Panc1 (cell line): ENCODE results near the gene LMBRD2.

ENCODE experiments used
- POLR2AphosphoS5 ChIP-seq: IDR thresholded peaks from 2 replicates; pipeline ENCODE4 v1.6.1; 2012; ENCODE audit warnings: mild to moderate bottlenecking, low read depth, low read length, moderate library complexity
- TF ChIP-seq, protein P1 (sequence below): fragments of 450-650 bp; IDR thresholded peaks from 2 replicates; pipeline ENCODE4 v1.5.1; 2017; ENCODE audit warnings: mild to moderate bottlenecking
- TF ChIP-seq, protein P2 (sequence below), 2 experiments: IDR thresholded peaks; 2 replicates each; pipeline ENCODE4 v1.6.1; 2011 to 2012; ENCODE audit warnings: low read depth in 2 of 2, control low read depth in 1 of 2, low read length in 1 of 2, mild to moderate bottlenecking in 1 of 2, moderate library complexity in 1 of 2; ENCODE audit not compliant: insufficient read depth in 1 of 2

DNA sequence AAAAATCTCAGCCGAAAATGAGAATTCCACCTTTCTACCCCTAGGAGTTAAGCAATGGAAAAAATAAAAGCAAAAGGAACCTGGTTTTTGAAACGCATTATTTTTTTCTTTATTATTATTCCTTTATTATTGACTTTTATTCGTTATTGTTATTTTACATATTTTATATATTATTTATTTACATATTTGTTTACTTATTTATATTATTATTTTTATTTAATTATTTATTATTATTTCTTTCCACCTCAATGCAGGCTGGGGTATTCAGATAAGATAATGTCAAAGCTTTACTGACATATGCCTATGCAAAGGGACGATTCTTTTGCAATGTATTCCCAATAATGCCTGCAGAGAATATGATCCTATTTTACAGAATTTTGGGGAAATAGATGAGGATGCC lies 101.7 kb downstream of the LMBRD2 start:
- TF ChIP-seq, protein P1, sequence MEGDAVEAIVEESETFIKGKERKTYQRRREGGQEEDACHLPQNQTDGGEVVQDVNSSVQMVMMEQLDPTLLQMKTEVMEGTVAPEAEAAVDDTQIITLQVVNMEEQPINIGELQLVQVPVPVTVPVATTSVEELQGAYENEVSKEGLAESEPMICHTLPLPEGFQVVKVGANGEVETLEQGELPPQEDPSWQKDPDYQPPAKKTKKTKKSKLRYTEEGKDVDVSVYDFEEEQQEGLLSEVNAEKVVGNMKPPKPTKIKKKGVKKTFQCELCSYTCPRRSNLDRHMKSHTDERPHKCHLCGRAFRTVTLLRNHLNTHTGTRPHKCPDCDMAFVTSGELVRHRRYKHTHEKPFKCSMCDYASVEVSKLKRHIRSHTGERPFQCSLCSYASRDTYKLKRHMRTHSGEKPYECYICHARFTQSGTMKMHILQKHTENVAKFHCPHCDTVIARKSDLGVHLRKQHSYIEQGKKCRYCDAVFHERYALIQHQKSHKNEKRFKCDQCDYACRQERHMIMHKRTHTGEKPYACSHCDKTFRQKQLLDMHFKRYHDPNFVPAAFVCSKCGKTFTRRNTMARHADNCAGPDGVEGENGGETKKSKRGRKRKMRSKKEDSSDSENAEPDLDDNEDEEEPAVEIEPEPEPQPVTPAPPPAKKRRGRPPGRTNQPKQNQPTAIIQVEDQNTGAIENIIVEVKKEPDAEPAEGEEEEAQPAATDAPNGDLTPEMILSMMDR, result no peak
- TF ChIP-seq POLR2AphosphoS5, result no peak
- TF ChIP-seq, protein P2, sequence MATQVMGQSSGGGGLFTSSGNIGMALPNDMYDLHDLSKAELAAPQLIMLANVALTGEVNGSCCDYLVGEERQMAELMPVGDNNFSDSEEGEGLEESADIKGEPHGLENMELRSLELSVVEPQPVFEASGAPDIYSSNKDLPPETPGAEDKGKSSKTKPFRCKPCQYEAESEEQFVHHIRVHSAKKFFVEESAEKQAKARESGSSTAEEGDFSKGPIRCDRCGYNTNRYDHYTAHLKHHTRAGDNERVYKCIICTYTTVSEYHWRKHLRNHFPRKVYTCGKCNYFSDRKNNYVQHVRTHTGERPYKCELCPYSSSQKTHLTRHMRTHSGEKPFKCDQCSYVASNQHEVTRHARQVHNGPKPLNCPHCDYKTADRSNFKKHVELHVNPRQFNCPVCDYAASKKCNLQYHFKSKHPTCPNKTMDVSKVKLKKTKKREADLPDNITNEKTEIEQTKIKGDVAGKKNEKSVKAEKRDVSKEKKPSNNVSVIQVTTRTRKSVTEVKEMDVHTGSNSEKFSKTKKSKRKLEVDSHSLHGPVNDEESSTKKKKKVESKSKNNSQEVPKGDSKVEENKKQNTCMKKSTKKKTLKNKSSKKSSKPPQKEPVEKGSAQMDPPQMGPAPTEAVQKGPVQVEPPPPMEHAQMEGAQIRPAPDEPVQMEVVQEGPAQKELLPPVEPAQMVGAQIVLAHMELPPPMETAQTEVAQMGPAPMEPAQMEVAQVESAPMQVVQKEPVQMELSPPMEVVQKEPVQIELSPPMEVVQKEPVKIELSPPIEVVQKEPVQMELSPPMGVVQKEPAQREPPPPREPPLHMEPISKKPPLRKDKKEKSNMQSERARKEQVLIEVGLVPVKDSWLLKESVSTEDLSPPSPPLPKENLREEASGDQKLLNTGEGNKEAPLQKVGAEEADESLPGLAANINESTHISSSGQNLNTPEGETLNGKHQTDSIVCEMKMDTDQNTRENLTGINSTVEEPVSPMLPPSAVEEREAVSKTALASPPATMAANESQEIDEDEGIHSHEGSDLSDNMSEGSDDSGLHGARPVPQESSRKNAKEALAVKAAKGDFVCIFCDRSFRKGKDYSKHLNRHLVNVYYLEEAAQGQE (IDR thresholded peaks at IDR 0.05; ENCODE audit: insufficient read depth in 1 of 2, low read depth in 2 of 2, low read length in 1 of 2), result no peak
